ENCODE measurements around the gene LPXN. TPM values are rescaled to one million over a fixed set of nuclear protein-coding genes. Genes with fewer than 3 reads are reported as not detected.

The LPXN gene
- polyA plus RNA-seq, 2 donors, result 2.4 to 2.7 TPM

- no peak overlapping the region for H3K4me3 ChIP-seq (ENCODE audit: low read depth in 1 of 2, low read length in 2 of 2)
- no peaks in the 10 kb centered on the region for H3K36me3 ChIP-seq (ENCODE audit: control insufficient read depth in 2 of 2, insufficient read depth in 2 of 2, low read length in 1 of 2)
- WGBS, 2 donors, result 86 to 89% methylated on average over 4 of the region's 4 CpGs
- H3K27me3 ChIP-seq (ENCODE audit: control insufficient read depth in 1 of 2, insufficient read depth in 2 of 2, low read length in 2 of 2), result no peaks in the 10 kb centered on the region
- no peak overlapping the region for H3K27ac ChIP-seq (ENCODE audit: low read depth in 2 of 2, low read length in 1 of 2)
- no peaks in the 10 kb centered on the region for H3K4me1 ChIP-seq (ENCODE audit: control insufficient read depth in 2 of 2, insufficient read depth in 2 of 2, low read length in 1 of 2)
- H3K9me3 ChIP-seq (ENCODE audit: control insufficient read depth in 2 of 2, insufficient read depth in 1 of 2, low read depth in 1 of 2, low read length in 1 of 2), result peaks cover 0 to 3% of the 10 kb centered on the region in 2 donors
Measured at GRCh38 chr11:58507355-58507754, 68.3 kb downstream of the LPXN start.

DNA sequence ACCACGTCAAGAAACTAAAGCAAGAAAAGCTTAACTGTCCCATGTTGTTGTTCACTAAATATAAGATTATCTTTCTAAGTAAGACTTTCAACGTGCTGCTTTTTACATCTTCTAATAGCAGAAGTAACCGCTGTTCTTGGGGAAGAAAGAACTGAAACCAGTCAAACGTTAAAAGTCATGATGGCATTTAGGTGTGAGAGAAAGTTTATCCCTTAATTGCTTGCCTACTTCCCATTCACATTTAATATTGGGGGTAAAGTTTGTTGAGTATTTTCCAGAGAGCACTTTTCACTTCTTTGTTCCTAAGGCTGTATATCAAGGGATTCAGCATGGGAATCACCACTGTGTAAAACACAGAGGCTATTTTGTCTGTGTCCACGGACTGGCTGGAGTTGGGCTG is 68.7 kb downstream of the LPXN start:
- Histone ChIP-seq H3K4me1 (ENCODE audit: control insufficient read depth in 2 of 2, insufficient read depth in 2 of 2, low read length in 1 of 2) (no peaks in the 10 kb centered on the region), H3K4me3 (ENCODE audit: low read depth in 1 of 2, low read length in 2 of 2) (no peak overlapping the region), H3K27me3 (ENCODE audit: control insufficient read depth in 1 of 2, insufficient read depth in 2 of 2, low read length in 2 of 2) (no peaks in the 10 kb centered on the region), H3K27ac (ENCODE audit: low read depth in 2 of 2, low read length in 1 of 2) (no peak overlapping the region), H3K9me3 (ENCODE audit: control insufficient read depth in 2 of 2, insufficient read depth in 1 of 2, low read depth in 1 of 2, low read length in 1 of 2) (peaks cover 0 to 3% of the 10 kb centered on the region in 2 donors), H3K36me3 (ENCODE audit: control insufficient read depth in 2 of 2, insufficient read depth in 2 of 2, low read length in 1 of 2) (no peaks in the 10 kb centered on the region)
- WGBS, 2 donors, result 72 to 78% methylated on average over 5 of the region's 5 CpGs

GRCh38 chr11:58505849-58506248 is 69.8 kb downstream of the LPXN start:
- peaks cover 0 to 3% of the 10 kb centered on the region in 2 donors for H3K9me3 ChIP-seq (ENCODE audit: control insufficient read depth in 2 of 2, insufficient read depth in 1 of 2, low read depth in 1 of 2, low read length in 1 of 2)
- no peaks in the 10 kb centered on the region for H3K36me3 ChIP-seq (ENCODE audit: control insufficient read depth in 2 of 2, insufficient read depth in 2 of 2, low read length in 1 of 2)
- H3K27ac ChIP-seq (ENCODE audit: low read depth in 2 of 2, low read length in 1 of 2), result no peak overlapping the region
- 78 to 82% methylated on average over 4 of the region's 4 CpGs for WGBS, 2 donors
- no peaks in the 10 kb centered on the region for H3K27me3 ChIP-seq (ENCODE audit: control insufficient read depth in 1 of 2, insufficient read depth in 2 of 2, low read length in 2 of 2)
- no peak overlapping the region for H3K4me3 ChIP-seq (ENCODE audit: low read depth in 1 of 2, low read length in 2 of 2)
- no peaks in the 10 kb centered on the region for H3K4me1 ChIP-seq (ENCODE audit: control insufficient read depth in 2 of 2, insufficient read depth in 2 of 2, low read length in 1 of 2)

- H3K27me3 ChIP-seq (ENCODE audit: control insufficient read depth in 1 of 2, insufficient read depth in 2 of 2, low read length in 2 of 2), result no peaks in the 10 kb centered on the region
- no peak overlapping the region for H3K27ac ChIP-seq (ENCODE audit: low read depth in 2 of 2, low read length in 1 of 2)
- 82% methylated on average over 6 of the region's 6 CpGs for WGBS, 2 donors
- no peak overlapping the region for H3K4me3 ChIP-seq (ENCODE audit: low read depth in 1 of 2, low read length in 2 of 2)
- peaks cover 0 to 3% of the 10 kb centered on the region in 2 donors for H3K9me3 ChIP-seq (ENCODE audit: control insufficient read depth in 2 of 2, insufficient read depth in 1 of 2, low read depth in 1 of 2, low read length in 1 of 2)
- H3K36me3 ChIP-seq (ENCODE audit: control insufficient read depth in 2 of 2, insufficient read depth in 2 of 2, low read length in 1 of 2), result no peaks in the 10 kb centered on the region
- no peaks in the 10 kb centered on the region for H3K4me1 ChIP-seq (ENCODE audit: control insufficient read depth in 2 of 2, insufficient read depth in 2 of 2, low read length in 1 of 2)
Measured at GRCh38 chr11:58504232-58504631, 71.4 kb downstream of the LPXN start.

DNA sequence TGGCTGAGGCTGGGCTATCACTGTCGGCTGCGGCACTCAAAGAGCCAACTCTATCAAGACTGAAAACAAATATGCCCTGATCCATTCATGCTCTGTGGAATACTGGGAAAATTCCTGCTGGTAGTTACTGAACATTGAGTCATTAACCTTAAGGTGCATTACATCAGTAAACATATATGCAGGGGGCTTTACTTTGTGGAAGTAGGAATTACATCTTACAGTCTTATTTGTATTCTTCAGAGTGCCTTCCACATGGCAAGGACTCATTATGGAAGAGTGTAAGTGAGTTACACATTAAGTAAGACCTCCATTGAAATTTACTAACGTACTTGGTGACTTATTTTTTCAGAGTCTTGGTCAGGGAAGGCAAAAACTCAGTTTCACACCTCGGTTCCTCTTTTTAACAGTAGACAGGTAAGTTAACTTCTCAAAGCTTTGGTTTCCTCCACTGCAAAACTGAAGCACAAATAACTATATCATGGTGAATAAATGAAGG is 72.2 kb downstream of the LPXN start:
- H3K27me3 ChIP-seq (ENCODE audit: control insufficient read depth in 1 of 2, insufficient read depth in 2 of 2, low read length in 2 of 2), result no peaks in the 10 kb centered on the region
- H3K27ac ChIP-seq (ENCODE audit: low read depth in 2 of 2, low read length in 1 of 2), result no peak overlapping the region
- 81 to 88% methylated on average over 4 of the region's 4 CpGs for WGBS, 2 donors
- no peaks in the 10 kb centered on the region for H3K4me1 ChIP-seq (ENCODE audit: control insufficient read depth in 2 of 2, insufficient read depth in 2 of 2, low read length in 1 of 2)
- no peak overlapping the region for H3K4me3 ChIP-seq (ENCODE audit: low read depth in 1 of 2, low read length in 2 of 2)
- H3K9me3 ChIP-seq (ENCODE audit: control insufficient read depth in 2 of 2, insufficient read depth in 1 of 2, low read depth in 1 of 2, low read length in 1 of 2), result peaks cover 0 to 3% of the 10 kb centered on the region in 2 donors
- no peaks in the 10 kb centered on the region for H3K36me3 ChIP-seq (ENCODE audit: control insufficient read depth in 2 of 2, insufficient read depth in 2 of 2, low read length in 1 of 2)

DNA sequence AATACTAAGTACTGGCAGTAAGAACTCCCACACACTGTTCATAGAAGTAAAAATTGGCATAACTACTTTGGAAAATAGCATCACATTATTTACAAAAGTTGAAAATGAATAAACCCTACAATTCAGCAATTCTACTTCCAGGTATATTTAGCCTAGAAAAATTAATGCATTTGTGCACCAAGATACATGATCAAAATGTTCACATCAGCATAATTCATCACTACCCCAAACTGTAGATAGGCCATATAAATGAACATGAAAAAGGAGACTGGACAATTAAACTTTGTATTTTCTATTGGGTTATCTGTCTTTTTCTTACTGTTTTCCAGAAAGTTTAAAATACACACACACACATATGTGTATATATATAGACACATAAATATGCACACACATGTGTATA is 73.7 kb downstream of the LPXN start:
- no peak overlapping the region for H3K4me3 ChIP-seq (ENCODE audit: low read depth in 1 of 2, low read length in 2 of 2)
- H3K36me3 ChIP-seq (ENCODE audit: control insufficient read depth in 2 of 2, insufficient read depth in 2 of 2, low read length in 1 of 2), result no peaks in the 10 kb centered on the region
- H3K9me3 ChIP-seq (ENCODE audit: control insufficient read depth in 2 of 2, insufficient read depth in 1 of 2, low read depth in 1 of 2, low read length in 1 of 2), result no peaks in the 10 kb centered on the region
- no peaks in the 10 kb centered on the region for H3K4me1 ChIP-seq (ENCODE audit: control insufficient read depth in 2 of 2, insufficient read depth in 2 of 2, low read length in 1 of 2)
- H3K27ac ChIP-seq (ENCODE audit: low read depth in 2 of 2, low read length in 1 of 2), result no peak overlapping the region
- no peaks in the 10 kb centered on the region for H3K27me3 ChIP-seq (ENCODE audit: control insufficient read depth in 1 of 2, insufficient read depth in 2 of 2, low read length in 2 of 2)

- no peaks in the 10 kb centered on the region for H3K27me3 ChIP-seq (ENCODE audit: control insufficient read depth in 1 of 2, insufficient read depth in 2 of 2, low read length in 2 of 2)
- H3K4me3 ChIP-seq (ENCODE audit: low read depth in 1 of 2, low read length in 2 of 2), result no peak overlapping the region
- no peaks in the 10 kb centered on the region for H3K9me3 ChIP-seq (ENCODE audit: control insufficient read depth in 2 of 2, insufficient read depth in 1 of 2, low read depth in 1 of 2, low read length in 1 of 2)
- H3K27ac ChIP-seq (ENCODE audit: low read depth in 2 of 2, low read length in 1 of 2), result no peak overlapping the region
- H3K36me3 ChIP-seq (ENCODE audit: control insufficient read depth in 2 of 2, insufficient read depth in 2 of 2, low read length in 1 of 2), result no peaks in the 10 kb centered on the region
- H3K4me1 ChIP-seq (ENCODE audit: control insufficient read depth in 2 of 2, insufficient read depth in 2 of 2, low read length in 1 of 2), result no peaks in the 10 kb centered on the region
- 43 to 44% methylated on average over 2 of the region's 2 CpGs for WGBS, 2 donors
Measured at GRCh38 chr11:58498464-58498863, 77.2 kb downstream of the LPXN start.

DNA sequence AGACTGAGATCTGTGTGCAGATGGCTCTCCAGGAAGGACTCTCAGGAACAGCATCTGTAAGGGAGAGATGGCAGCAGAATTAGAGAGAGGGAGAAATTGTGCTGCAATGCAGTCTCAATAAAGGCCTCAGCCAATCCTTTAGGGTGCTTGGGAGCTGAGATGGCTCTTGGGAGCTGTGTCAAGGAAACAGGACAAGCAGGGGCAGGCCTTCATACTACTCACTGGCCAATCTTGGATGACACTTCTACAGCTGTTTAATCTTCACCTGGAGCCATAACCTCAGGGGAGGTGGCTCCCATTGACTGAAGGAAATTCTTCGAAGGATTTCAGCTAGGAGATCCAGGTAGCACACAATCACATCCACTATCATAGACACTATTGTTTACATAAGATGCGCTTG is 77.7 kb downstream of the LPXN start:
- Histone ChIP-seq H3K27me3 (ENCODE audit: control insufficient read depth in 1 of 2, insufficient read depth in 2 of 2, low read length in 2 of 2) (no peaks in the 10 kb centered on the region), H3K27ac (ENCODE audit: low read depth in 2 of 2, low read length in 1 of 2) (no peak overlapping the region)
- WGBS, 2 donors, result 54 to 69% methylated on average over 2 of the region's 2 CpGs

GRCh38 chr11:58495906-58496305 is 79.8 kb downstream of the LPXN start:
- Histone ChIP-seq H3K27ac (ENCODE audit: low read depth in 2 of 2, low read length in 1 of 2) (no peak overlapping the region), H3K27me3 (ENCODE audit: control insufficient read depth in 1 of 2, insufficient read depth in 2 of 2, low read length in 2 of 2) (no peaks in the 10 kb centered on the region), H3K4me1 (ENCODE audit: control insufficient read depth in 2 of 2, insufficient read depth in 2 of 2, low read length in 1 of 2) (no peaks in the 10 kb centered on the region), H3K36me3 (ENCODE audit: control insufficient read depth in 2 of 2, insufficient read depth in 2 of 2, low read length in 1 of 2) (no peaks in the 10 kb centered on the region), H3K9me3 (ENCODE audit: control insufficient read depth in 2 of 2, insufficient read depth in 1 of 2, low read depth in 1 of 2, low read length in 1 of 2) (no peaks in the 10 kb centered on the region), H3K4me3 (ENCODE audit: low read depth in 1 of 2, low read length in 2 of 2) (no peak overlapping the region)
- WGBS, 2 donors, result 65 to 77% methylated on average over 2 of the region's 2 CpGs

More for the DNA sequence above, 77.7 kb downstream of the LPXN start:
- Histone ChIP-seq H3K4me1 (ENCODE audit: control insufficient read depth in 2 of 2, insufficient read depth in 2 of 2, low read length in 1 of 2) (no peaks in the 10 kb centered on the region), H3K4me3 (ENCODE audit: low read depth in 1 of 2, low read length in 2 of 2) (no peak overlapping the region), H3K36me3 (ENCODE audit: control insufficient read depth in 2 of 2, insufficient read depth in 2 of 2, low read length in 1 of 2) (no peaks in the 10 kb centered on the region), H3K9me3 (ENCODE audit: control insufficient read depth in 2 of 2, insufficient read depth in 1 of 2, low read depth in 1 of 2, low read length in 1 of 2) (no peaks in the 10 kb centered on the region)

- Histone ChIP-seq H3K27me3 (ENCODE audit: control insufficient read depth in 1 of 2, insufficient read depth in 2 of 2, low read length in 2 of 2) (no peaks in the 10 kb centered on the region), H3K9me3 (ENCODE audit: control insufficient read depth in 2 of 2, insufficient read depth in 1 of 2, low read depth in 1 of 2, low read length in 1 of 2) (no peaks in the 10 kb centered on the region), H3K4me3 (ENCODE audit: low read depth in 1 of 2, low read length in 2 of 2) (no peak overlapping the region), H3K4me1 (ENCODE audit: control insufficient read depth in 2 of 2, insufficient read depth in 2 of 2, low read length in 1 of 2) (no peaks in the 10 kb centered on the region), H3K36me3 (ENCODE audit: control insufficient read depth in 2 of 2, insufficient read depth in 2 of 2, low read length in 1 of 2) (no peaks in the 10 kb centered on the region), H3K27ac (ENCODE audit: low read depth in 2 of 2, low read length in 1 of 2) (no peak overlapping the region)
Measured at GRCh38 chr11:58494101-58494500, 81.6 kb downstream of the LPXN start.
